Measurements from ENCODE around the gene SLK. TPM values are rescaled to one million over a fixed set of nuclear protein-coding genes. Genes with fewer than 3 reads are reported as not detected.

Gene SLK
- total and polyA plus RNA-seq, 2 experiments from 2014 or later = 13.8 to 43.6 TPM

DNA sequence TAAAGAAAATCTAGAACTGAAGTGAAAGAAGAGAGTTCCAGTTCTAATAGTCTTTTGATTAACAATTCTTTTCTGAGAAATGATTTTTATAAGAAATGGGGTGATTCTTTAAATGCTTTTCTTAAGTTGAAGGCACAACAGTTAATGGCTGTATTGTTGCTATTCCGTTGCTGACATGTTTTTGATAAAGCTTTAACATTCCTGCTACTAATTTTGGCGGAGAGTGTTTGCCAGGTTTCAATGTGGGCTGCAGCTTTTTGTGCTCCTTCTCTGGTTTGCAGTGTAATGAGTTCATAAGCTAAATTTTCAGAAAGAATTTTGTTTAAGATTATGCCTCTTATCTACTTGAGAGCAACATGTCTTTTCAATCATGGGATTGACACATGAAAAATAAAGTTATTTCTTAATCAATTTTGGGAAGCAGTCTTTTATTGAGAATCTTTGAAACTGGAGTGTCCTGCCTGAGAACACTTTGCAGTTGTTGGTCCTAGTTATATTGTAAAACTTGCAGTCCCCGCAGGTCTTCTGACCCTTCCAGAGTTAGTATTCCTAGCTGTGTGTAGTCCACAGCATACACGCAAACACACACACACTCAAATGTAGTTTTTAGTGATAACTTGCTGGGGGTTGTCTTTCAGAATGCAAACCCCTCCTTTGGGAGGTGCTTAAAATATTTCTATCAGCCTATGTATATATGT lies 62.0 kb downstream of the SLK start:
- H3K4me2 ChIP-seq = no peak overlapping the region
- H3K4me3 ChIP-seq = no peak overlapping the region
- no peaks in the 10 kb centered on the region for H3K9me3 ChIP-seq (ENCODE audit: low read depth)
- no peaks in the 10 kb centered on the region for H3K4me1 ChIP-seq (ENCODE audit: insufficient read depth)
- WGBS (ENCODE audit: low lambda C conversion rate, missing lambda C conversion rate) = 91% methylated on average over 4 of the region's 4 CpGs
- H3K9me2 ChIP-seq (replicated peaks; ENCODE audit: insufficient read depth) = no peaks in the 10 kb centered on the region
- H2AFZ ChIP-seq = no peak overlapping the region
- no peak overlapping the region for H3K27ac ChIP-seq
- peaks cover 4% of the 10 kb centered on the region for H3K36me3 ChIP-seq (replicated peaks; ENCODE audit: insufficient read depth, low read depth)
- no peaks in the 10 kb centered on the region for H4K20me1 ChIP-seq (ENCODE audit: insufficient read depth, poor library complexity, severe bottlenecking)
- H3K27me3 ChIP-seq = no peaks in the 10 kb centered on the region
- no peak for DNase-seq (ENCODE audit: low spot score)
- TF ChIP-seq EZH2 (IDR thresholded peaks at IDR 0.05; ENCODE audit: borderline replicate concordance) (no peak), CTCF (IDR thresholded peaks at IDR 0.05; ENCODE audit: poor library complexity) (no peak), EZH2phosphoT487 (IDR thresholded peaks at IDR 0.05; ENCODE audit: low read depth, severe bottlenecking, unreplicated experiment) (no peak)
- no peaks in the 10 kb centered on the region for H3K79me2 ChIP-seq

- H2AFZ ChIP-seq = no peak overlapping the region
- H3K27me3 ChIP-seq = no peaks in the 10 kb centered on the region
- 95% methylated on average over 6 of the region's 6 CpGs for WGBS (ENCODE audit: low lambda C conversion rate, missing lambda C conversion rate)
- H3K4me3 ChIP-seq = no peak overlapping the region
- no peaks in the 10 kb centered on the region for H3K9me2 ChIP-seq (replicated peaks; ENCODE audit: insufficient read depth)
- TF ChIP-seq EZH2 (IDR thresholded peaks at IDR 0.05; ENCODE audit: borderline replicate concordance) = no peak
- no peak for TF ChIP-seq EZH2phosphoT487 (IDR thresholded peaks at IDR 0.05; ENCODE audit: low read depth, severe bottlenecking, unreplicated experiment)
- TF ChIP-seq CTCF (IDR thresholded peaks at IDR 0.05; ENCODE audit: poor library complexity) = no peak
- no peaks in the 10 kb centered on the region for H3K79me2 ChIP-seq
- no peaks in the 10 kb centered on the region for H3K4me1 ChIP-seq (ENCODE audit: insufficient read depth)
- peaks cover 4% of the 10 kb centered on the region for H3K36me3 ChIP-seq (replicated peaks; ENCODE audit: insufficient read depth, low read depth)
- DNase-seq (ENCODE audit: low spot score) = no peak
- H4K20me1 ChIP-seq (ENCODE audit: insufficient read depth, poor library complexity, severe bottlenecking) = no peaks in the 10 kb centered on the region
- H3K9me3 ChIP-seq (ENCODE audit: low read depth) = no peaks in the 10 kb centered on the region
- no peak overlapping the region for H3K27ac ChIP-seq
- H3K4me2 ChIP-seq = no peak overlapping the region
Measured at GRCh38 chr10:104029521-104029860, 62.6 kb downstream of the SLK start.

DNA sequence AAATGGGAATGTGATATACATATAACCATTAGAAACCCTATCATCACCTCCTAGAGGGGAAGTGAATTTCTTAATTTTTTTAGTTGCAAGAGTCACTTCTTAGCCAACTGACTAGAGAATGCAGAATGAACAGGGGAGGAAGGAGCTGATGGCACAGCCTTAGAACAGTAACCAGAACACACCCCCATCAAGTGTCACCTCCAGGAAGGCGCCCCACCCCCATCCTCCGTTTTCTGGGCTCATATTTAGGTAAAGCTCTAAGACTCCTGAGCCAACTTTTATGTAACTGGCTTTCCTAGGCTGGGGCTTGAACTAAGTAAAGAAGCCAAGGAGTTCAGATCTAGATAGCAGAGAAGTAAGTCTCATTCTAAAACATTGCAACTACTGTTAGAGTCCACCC lies 64.7 kb downstream of the SLK start:
- no peak for DNase-seq (ENCODE audit: low spot score)
- Histone ChIP-seq H3K27me3 (no peaks in the 10 kb centered on the region), H3K4me1 (ENCODE audit: insufficient read depth) (no peaks in the 10 kb centered on the region), H3K9me2 (replicated peaks; ENCODE audit: insufficient read depth) (no peaks in the 10 kb centered on the region), H2AFZ (no peak overlapping the region), H3K79me2 (no peaks in the 10 kb centered on the region), H3K9me3 (ENCODE audit: low read depth) (no peaks in the 10 kb centered on the region), H3K4me3 (no peak overlapping the region), H4K20me1 (ENCODE audit: insufficient read depth, poor library complexity, severe bottlenecking) (no peaks in the 10 kb centered on the region), H3K27ac (no peak overlapping the region), H3K36me3 (replicated peaks; ENCODE audit: insufficient read depth, low read depth) (peaks cover 4% of the 10 kb centered on the region), H3K4me2 (no peak overlapping the region)
- TF ChIP-seq CTCF (IDR thresholded peaks at IDR 0.05; ENCODE audit: poor library complexity) (no peak), EZH2 (IDR thresholded peaks at IDR 0.05; ENCODE audit: borderline replicate concordance) (no peak), EZH2phosphoT487 (IDR thresholded peaks at IDR 0.05; ENCODE audit: low read depth, severe bottlenecking, unreplicated experiment) (no peak)
- WGBS (ENCODE audit: low lambda C conversion rate, missing lambda C conversion rate) = 91% methylated on average over 2 of the region's 2 CpGs
